Brain microvascular endothelial cell (primary cell): ENCODE measurements around the gene ALDH3B1.

ENCODE experiments used
- DNase-seq: peaks from one replicate; pipeline ENCODE4 v3.0.0-alpha.2; 2020
- H3K27ac ChIP-seq: fragments of 250-450 bp; sonication (Bioruptor Pico); 2 replicates; pipeline ENCODE4 v1.5.1; 2020; ENCODE audit warnings: mild to moderate bottlenecking, moderate library complexity
- H3K27me3 ChIP-seq: fragments of 250-450 bp; sonication (Bioruptor Pico); replicated peaks from 2 replicates; pipeline ENCODE4 v1.5.1; 2020; ENCODE audit warnings: mild to moderate bottlenecking
- H3K36me3 ChIP-seq: fragments of 250-450 bp; sonication (Bioruptor Pico); replicated peaks from 2 replicates; pipeline ENCODE4 v1.5.1; 2020; ENCODE audit warnings: mild to moderate bottlenecking
- H3K4me3 ChIP-seq: 2 replicates; pipeline ENCODE4 v1.5.1; 2011; ENCODE audit warnings: low read depth, mild to moderate bottlenecking, control low read depth, low read length, moderate library complexity
- in situ Hi-C: cut with HindIII; loops from 2 replicates; pipeline ENCODE4 v1.10.0; 2017; ENCODE audit warnings: low sequenced_read_pairs, low pct_ligation_motif_present
- TF ChIP-seq, protein P1 (sequence below): IDR thresholded peaks from 2 replicates; pipeline ENCODE4 v1.5.1; 2011; ENCODE audit warnings: low read depth, mild to moderate bottlenecking, moderate library complexity, low read length, control low read depth, inconsistent platforms; ENCODE audit errors: missing control alignments

Gene ALDH3B1

GRCh38 chr11:68002575-68002937 is 7.6 kb upstream of the ALDH3B1 start:
- Histone ChIP-seq H3K36me3 (no peaks in the 10 kb centered on the region), H3K4me3 (no peak overlapping the region), H3K27me3 (no peaks in the 10 kb centered on the region), H3K27ac (no peak overlapping the region)
- TF ChIP-seq, protein P1, sequence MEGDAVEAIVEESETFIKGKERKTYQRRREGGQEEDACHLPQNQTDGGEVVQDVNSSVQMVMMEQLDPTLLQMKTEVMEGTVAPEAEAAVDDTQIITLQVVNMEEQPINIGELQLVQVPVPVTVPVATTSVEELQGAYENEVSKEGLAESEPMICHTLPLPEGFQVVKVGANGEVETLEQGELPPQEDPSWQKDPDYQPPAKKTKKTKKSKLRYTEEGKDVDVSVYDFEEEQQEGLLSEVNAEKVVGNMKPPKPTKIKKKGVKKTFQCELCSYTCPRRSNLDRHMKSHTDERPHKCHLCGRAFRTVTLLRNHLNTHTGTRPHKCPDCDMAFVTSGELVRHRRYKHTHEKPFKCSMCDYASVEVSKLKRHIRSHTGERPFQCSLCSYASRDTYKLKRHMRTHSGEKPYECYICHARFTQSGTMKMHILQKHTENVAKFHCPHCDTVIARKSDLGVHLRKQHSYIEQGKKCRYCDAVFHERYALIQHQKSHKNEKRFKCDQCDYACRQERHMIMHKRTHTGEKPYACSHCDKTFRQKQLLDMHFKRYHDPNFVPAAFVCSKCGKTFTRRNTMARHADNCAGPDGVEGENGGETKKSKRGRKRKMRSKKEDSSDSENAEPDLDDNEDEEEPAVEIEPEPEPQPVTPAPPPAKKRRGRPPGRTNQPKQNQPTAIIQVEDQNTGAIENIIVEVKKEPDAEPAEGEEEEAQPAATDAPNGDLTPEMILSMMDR: no peak
- no peak for DNase-seq
- in situ Hi-C loops: no loop called here

- in situ Hi-C loops: no loop called here
- no peak for DNase-seq
- H3K27me3 ChIP-seq: no peaks in the 10 kb centered on the region
- TF ChIP-seq, protein P1: no peak
- peak overlapping the region; percentile 60 for H3K4me3 ChIP-seq
- no peak overlapping the region for H3K27ac ChIP-seq
- H3K36me3 ChIP-seq: no peaks in the 10 kb centered on the region
Measured at GRCh38 chr11:68002938-68003845, 6.9 kb upstream of the ALDH3B1 start.

- Histone ChIP-seq H3K27me3 (no peaks in the 10 kb centered on the region), H3K27ac (no peak within 1 kb of the TSS), H3K36me3 (no peaks in the 10 kb centered on the region), H3K4me3 (peak within 1 kb of the TSS; percentile 60)
- TF ChIP-seq, protein P1: no peak
- peak; percentile 59 for DNase-seq
- in situ Hi-C loops: no loop called here
Measured at GRCh38 chr11:68003846-68004550, 6.1 kb upstream of the ALDH3B1 start, which contains the start of gene UNC93B1. Gene UNC93B1, minus strand, starts transcription at chr11:68004097. Its CDS starts 54 bp downstream, at chr11:68004043.

GRCh38 chr11:68004551-68005335 is 5.4 kb upstream of the ALDH3B1 start:
- H3K27ac ChIP-seq: no peak overlapping the region
- H3K27me3 ChIP-seq: no peaks in the 10 kb centered on the region
- in situ Hi-C loops: no loop called here
- TF ChIP-seq, protein P1: no peak
- no peak overlapping the region for H3K4me3 ChIP-seq
- no peaks in the 10 kb centered on the region for H3K36me3 ChIP-seq
- no peak for DNase-seq

DNA sequence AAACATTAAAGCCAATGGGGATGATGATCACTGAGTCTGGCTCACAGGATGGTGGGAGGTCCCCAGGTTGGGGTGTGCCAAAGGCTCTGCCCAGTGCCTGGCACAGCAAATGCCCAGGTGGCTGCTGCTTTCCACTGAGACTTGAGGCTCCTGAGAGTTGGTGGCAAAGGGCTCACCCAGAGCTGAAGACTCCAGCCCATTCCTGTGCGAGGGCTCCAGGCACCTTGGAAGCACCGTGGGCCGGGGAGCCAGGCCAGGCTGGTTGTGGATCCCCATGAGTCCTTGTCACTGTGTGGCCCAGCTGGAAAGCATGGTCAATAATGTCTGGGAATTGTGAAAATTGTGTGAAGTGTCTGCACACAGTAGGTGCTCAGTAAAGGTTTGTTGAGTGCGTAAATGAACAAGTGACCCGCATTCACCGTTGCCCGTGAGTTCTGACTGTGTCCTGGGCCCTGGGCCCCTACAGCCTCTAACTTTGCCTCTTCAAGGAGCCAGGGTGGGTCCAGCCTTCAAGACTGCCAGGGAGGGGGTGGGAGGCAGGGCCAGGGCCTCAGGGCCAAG is 3.4 kb upstream of the ALDH3B1 start:
- TF ChIP-seq, protein P1: no peak
- H3K4me3 ChIP-seq: no peak overlapping the region
- in situ Hi-C loops: no loop called here

More for the DNA sequence above, 3.4 kb upstream of the ALDH3B1 start:
- no peak for DNase-seq
- H3K36me3 ChIP-seq: no peaks in the 10 kb centered on the region
- H3K27me3 ChIP-seq: no peaks in the 10 kb centered on the region
- no peak overlapping the region for H3K27ac ChIP-seq
